ENCODE results near the gene PRXL2A.

DNA sequence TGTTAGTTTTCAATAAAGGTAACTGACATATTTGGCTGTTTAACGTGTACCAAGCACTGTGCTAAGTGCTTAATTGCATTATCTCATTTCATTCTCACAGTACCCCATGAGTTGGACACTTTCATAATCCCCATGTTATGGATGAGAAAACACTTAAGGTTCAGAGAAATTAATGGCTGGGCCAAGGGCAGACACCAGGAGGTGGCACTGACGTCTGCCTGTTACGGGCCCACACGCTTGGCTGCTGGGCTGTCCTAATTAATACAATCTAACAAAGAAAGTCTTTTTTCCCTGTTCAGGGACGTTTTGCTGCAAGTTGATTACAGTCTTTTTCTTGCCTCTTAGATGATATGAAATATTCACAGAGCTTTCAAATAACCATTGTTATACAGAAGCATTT is 35.7 kb upstream of the PRXL2A start:
- TF ChIP-seq MTA3 (IDR thresholded peaks at IDR 0.05; ENCODE audit: borderline replicate concordance, low read length) = no peak
- TF ChIP-seq IRF3 (IDR thresholded peaks at IDR 0.05) = no peak
- no peak for TF ChIP-seq CTCF (IDR thresholded peaks at IDR 0.05 in 2 of 3, conservative IDR thresholded peaks at IDR 0.05 in 1 of 3; ENCODE audit: control insufficient read depth in 2 of 3, extremely low read depth in 1 of 3, insufficient read depth in 1 of 3, low read depth in 3 of 3, low read length in 3 of 3)
- no peak for TF ChIP-seq BCL11A (IDR thresholded peaks at IDR 0.05; ENCODE audit: low read depth, low read length)
- no peak for TF ChIP-seq REST (IDR thresholded peaks at IDR 0.05; ENCODE audit: low read depth, low read length)
- TF ChIP-seq, protein P1, sequence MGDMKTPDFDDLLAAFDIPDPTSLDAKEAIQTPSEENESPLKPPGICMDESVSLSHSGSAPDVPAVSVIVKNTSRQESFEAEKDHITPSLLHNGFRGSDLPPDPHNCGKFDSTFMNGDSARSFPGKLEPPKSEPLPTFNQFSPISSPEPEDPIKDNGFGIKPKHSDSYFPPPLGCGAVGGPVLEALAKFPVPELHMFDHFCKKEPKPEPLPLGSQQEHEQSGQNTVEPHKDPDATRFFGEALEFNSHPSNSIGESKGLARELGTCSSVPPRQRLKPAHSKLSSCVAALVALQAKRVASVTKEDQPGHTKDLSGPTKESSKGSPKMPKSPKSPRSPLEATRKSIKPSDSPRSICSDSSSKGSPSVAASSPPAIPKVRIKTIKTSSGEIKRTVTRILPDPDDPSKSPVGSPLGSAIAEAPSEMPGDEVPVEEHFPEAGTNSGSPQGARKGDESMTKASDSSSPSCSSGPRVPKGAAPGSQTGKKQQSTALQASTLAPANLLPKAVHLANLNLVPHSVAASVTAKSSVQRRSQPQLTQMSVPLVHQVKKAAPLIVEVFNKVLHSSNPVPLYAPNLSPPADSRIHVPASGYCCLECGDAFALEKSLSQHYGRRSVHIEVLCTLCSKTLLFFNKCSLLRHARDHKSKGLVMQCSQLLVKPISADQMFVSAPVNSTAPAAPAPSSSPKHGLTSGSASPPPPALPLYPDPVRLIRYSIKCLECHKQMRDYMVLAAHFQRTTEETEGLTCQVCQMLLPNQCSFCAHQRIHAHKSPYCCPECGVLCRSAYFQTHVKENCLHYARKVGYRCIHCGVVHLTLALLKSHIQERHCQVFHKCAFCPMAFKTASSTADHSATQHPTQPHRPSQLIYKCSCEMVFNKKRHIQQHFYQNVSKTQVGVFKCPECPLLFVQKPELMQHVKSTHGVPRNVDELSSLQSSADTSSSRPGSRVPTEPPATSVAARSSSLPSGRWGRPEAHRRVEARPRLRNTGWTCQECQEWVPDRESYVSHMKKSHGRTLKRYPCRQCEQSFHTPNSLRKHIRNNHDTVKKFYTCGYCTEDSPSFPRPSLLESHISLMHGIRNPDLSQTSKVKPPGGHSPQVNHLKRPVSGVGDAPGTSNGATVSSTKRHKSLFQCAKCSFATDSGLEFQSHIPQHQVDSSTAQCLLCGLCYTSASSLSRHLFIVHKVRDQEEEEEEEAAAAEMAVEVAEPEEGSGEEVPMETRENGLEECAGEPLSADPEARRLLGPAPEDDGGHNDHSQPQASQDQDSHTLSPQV (IDR thresholded peaks at IDR 0.05) = no peak
- no peak for TF ChIP-seq FOS (IDR thresholded peaks at IDR 0.05; ENCODE audit: borderline replicate concordance, extremely low read depth, insufficient read length)

All from GM12878 (cell line).